Measurements from ENCODE around the gene YPEL2.
"Not testable (repeated sequence)": the region's sequence is repeated elsewhere in the genome, so short reads cannot be mapped to it uniquely, and the experiment has no call there.

The YPEL2 gene

DNA sequence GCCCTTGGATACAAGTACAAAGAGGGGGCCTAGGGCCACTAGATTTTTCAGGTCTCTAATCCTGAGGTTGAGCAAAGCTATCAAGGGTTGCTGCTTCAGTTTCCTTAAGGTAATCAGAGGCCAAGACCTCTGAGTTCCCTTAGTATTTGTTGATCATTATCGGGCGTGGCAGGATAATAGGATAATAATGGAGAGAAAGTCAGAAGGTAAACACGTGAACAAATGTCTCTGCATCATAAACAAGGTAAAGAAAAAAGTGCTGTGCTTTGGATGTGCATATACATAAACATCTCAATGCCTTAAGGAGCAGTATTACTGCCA is 41.5 kb upstream of the YPEL2 start:
- no peak overlapping the region for H3K4me2 ChIP-seq (ENCODE audit: insufficient read depth, low read length, poor library complexity, severe bottlenecking)
- no peaks in the 10 kb centered on the region for H3K9me3 ChIP-seq (replicated peaks in 1 of 2; ENCODE audit: control insufficient read depth in 2 of 2, insufficient read depth in 1 of 2, low read depth in 1 of 2, low read length in 2 of 2)
- no peak overlapping the region for H2BK12ac ChIP-seq (ENCODE audit: low read length)
- H3K9ac ChIP-seq (ENCODE audit: low read depth, low read length, poor library complexity), result no peak overlapping the region
- no peak overlapping the region for H2BK120ac ChIP-seq (ENCODE audit: low read depth, low read length)
- no peak overlapping the region for H3K4me3 ChIP-seq (ENCODE audit: low read length in 2 of 2)
- WGBS, 2 donors (ENCODE audit: extremely low coverage in 2 of 2, insufficient read length in 2 of 2, insufficient replicate concordance in 1 of 2), result no CpG with 5 or more reads among the region's 3 CpGs
- no peak overlapping the region for H2BK15ac ChIP-seq (ENCODE audit: low read length)
- H3K27ac ChIP-seq (replicated peaks; ENCODE audit: low read length), result no peak overlapping the region
- peaks cover 0 to 1% of the 10 kb centered on the region in 2 donors for H3K4me1 ChIP-seq (ENCODE audit: control insufficient read depth in 2 of 2, insufficient read depth in 1 of 2, low read depth in 1 of 2, low read length in 2 of 2)
- DNase-seq (ENCODE audit: low spot score), result no peak
- no peak overlapping the region for H2AFZ ChIP-seq (ENCODE audit: low read length)
- H3K23ac ChIP-seq (ENCODE audit: low read depth, low read length, poor library complexity), result no peak overlapping the region
- no peak overlapping the region for H4K8ac ChIP-seq (ENCODE audit: low read depth, low read length)
- H2AK5ac ChIP-seq (ENCODE audit: low read depth, low read length), result no peak overlapping the region
- H3K36me3 ChIP-seq (replicated peaks in 1 of 2; ENCODE audit: control insufficient read depth in 2 of 2, insufficient read depth in 2 of 2, low read length in 2 of 2), result no peaks in the 10 kb centered on the region
- no peak overlapping the region for H3K4ac ChIP-seq (ENCODE audit: low read length)
- no peak overlapping the region for H3K18ac ChIP-seq (ENCODE audit: low read length)
- H3K79me1 ChIP-seq (ENCODE audit: low read depth, low read length), result no peaks in the 10 kb centered on the region
- H4K91ac ChIP-seq (ENCODE audit: low read depth, low read length, poor library complexity), result no peak overlapping the region
- H3K14ac ChIP-seq (ENCODE audit: low read length), result no peak overlapping the region
- no peaks in the 10 kb centered on the region for H3K27me3 ChIP-seq (ENCODE audit: control insufficient read depth in 3 of 3, insufficient read depth in 3 of 3, low read depth in 1 of 3, low read length in 3 of 3)
- H2BK5ac ChIP-seq (ENCODE audit: low read length), result no peak overlapping the region

- not testable (repeated sequence) for DNase-seq (ENCODE audit: low spot score); H3K4me2 ChIP-seq (ENCODE audit: insufficient read depth, low read length, poor library complexity, severe bottlenecking); H3K27me3 ChIP-seq (ENCODE audit: control insufficient read depth in 3 of 3, insufficient read depth in 3 of 3, low read depth in 1 of 3, low read length in 3 of 3); H2AK5ac ChIP-seq (ENCODE audit: low read depth, low read length); H3K4me1 ChIP-seq (ENCODE audit: control insufficient read depth in 2 of 2, insufficient read depth in 1 of 2, low read depth in 1 of 2, low read length in 2 of 2); H3K27ac ChIP-seq (replicated peaks; ENCODE audit: low read length); H4K91ac ChIP-seq (ENCODE audit: low read depth, low read length, poor library complexity); H3K9me3 ChIP-seq (replicated peaks in 1 of 2; ENCODE audit: control insufficient read depth in 2 of 2, insufficient read depth in 1 of 2, low read depth in 1 of 2, low read length in 2 of 2); H4K8ac ChIP-seq (ENCODE audit: low read depth, low read length); H2BK120ac ChIP-seq (ENCODE audit: low read depth, low read length); H3K23ac ChIP-seq (ENCODE audit: low read depth, low read length, poor library complexity); H3K9ac ChIP-seq (ENCODE audit: low read depth, low read length, poor library complexity); H3K14ac ChIP-seq (ENCODE audit: low read length); H2BK5ac ChIP-seq (ENCODE audit: low read length); H3K36me3 ChIP-seq (replicated peaks in 1 of 2; ENCODE audit: control insufficient read depth in 2 of 2, insufficient read depth in 2 of 2, low read length in 2 of 2); H3K4me3 ChIP-seq (ENCODE audit: low read length in 2 of 2); H3K4ac ChIP-seq (ENCODE audit: low read length); H3K18ac ChIP-seq (ENCODE audit: low read length); H2BK15ac ChIP-seq (ENCODE audit: low read length); H3K79me1 ChIP-seq (ENCODE audit: low read depth, low read length); H2BK12ac ChIP-seq (ENCODE audit: low read length)
- no CpG with 5 or more reads among the region's 12 CpGs for WGBS, 2 donors (ENCODE audit: extremely low coverage in 2 of 2, insufficient read length in 2 of 2, insufficient replicate concordance in 1 of 2)
- H2AFZ ChIP-seq (ENCODE audit: low read length), result peak overlapping the region; percentile 71
Measured at GRCh38 chr17:59290302-59290998, 41.0 kb upstream of the YPEL2 start.

DNA sequence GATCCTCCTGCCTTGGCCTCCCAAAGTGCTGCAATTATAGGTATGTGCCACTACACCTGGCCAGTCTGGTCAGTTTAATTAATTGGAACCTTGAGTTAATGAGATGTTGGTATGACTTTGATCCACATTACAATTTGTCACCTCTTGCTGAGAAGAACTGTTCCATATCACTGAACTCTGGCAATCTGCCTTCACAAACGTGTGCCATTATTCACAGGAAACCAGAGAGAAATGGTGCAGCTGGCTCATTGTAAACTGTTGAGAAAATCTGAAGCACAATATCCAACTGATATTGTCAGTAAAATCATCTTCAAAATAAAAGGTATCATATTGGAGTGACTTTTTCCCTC is 39.3 kb upstream of the YPEL2 start:
- no CpG with 5 or more reads among the region's 1 CpG for WGBS, 2 donors (ENCODE audit: extremely low coverage in 2 of 2, insufficient read length in 2 of 2, insufficient replicate concordance in 1 of 2)
- no peak overlapping the region for H3K4me3 ChIP-seq (ENCODE audit: low read length in 2 of 2)
- DNase-seq (ENCODE audit: low spot score), result no peak

DNA sequence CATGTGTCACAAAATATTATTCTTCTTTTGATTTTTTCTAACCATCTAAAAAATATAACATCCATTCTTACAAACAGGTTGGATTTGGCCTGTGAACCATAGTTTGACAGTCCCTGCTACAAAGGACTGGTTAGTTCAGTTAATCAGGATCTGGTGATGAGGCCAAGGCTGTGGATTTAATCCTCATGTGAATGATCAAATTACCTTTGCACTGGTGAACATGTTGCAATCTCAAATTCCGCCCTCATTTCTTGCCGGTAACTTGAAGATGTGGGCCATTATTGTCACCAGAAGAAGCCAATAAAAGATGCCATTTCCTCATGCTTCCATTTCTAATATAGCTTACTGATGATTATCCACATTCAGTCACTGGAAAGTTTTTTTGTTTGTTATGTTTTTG is 35.3 kb upstream of the YPEL2 start:
- WGBS, 2 donors (ENCODE audit: extremely low coverage in 2 of 2, insufficient read length in 2 of 2, insufficient replicate concordance in 1 of 2), result no CpG with 5 or more reads among the region's 2 CpGs
- H3K9me3 ChIP-seq (replicated peaks in 1 of 2; ENCODE audit: control insufficient read depth in 2 of 2, insufficient read depth in 1 of 2, low read depth in 1 of 2, low read length in 2 of 2), result no peaks in the 10 kb centered on the region
- H3K4me1 ChIP-seq (ENCODE audit: control insufficient read depth in 2 of 2, insufficient read depth in 1 of 2, low read depth in 1 of 2, low read length in 2 of 2), result peaks cover 0 to 8% of the 10 kb centered on the region in 2 donors
- H3K23ac ChIP-seq (ENCODE audit: low read depth, low read length, poor library complexity), result no peak overlapping the region
- H3K36me3 ChIP-seq (replicated peaks in 1 of 2; ENCODE audit: control insufficient read depth in 2 of 2, insufficient read depth in 2 of 2, low read length in 2 of 2), result no peaks in the 10 kb centered on the region
- no peak overlapping the region for H2AFZ ChIP-seq (ENCODE audit: low read length)
- no peak overlapping the region for H2BK120ac ChIP-seq (ENCODE audit: low read depth, low read length)
- no peak overlapping the region for H3K4me3 ChIP-seq (ENCODE audit: low read length in 2 of 2)
- no peak overlapping the region for H2AK5ac ChIP-seq (ENCODE audit: low read depth, low read length)
- no peak overlapping the region for H3K27ac ChIP-seq (replicated peaks; ENCODE audit: low read length)
- no peak for DNase-seq (ENCODE audit: low spot score)
- no peak overlapping the region for H3K4me2 ChIP-seq (ENCODE audit: insufficient read depth, low read length, poor library complexity, severe bottlenecking)
- H2BK5ac ChIP-seq (ENCODE audit: low read length), result no peak overlapping the region
- H3K4ac ChIP-seq (ENCODE audit: low read length), result no peak overlapping the region
- H3K18ac ChIP-seq (ENCODE audit: low read length), result no peak overlapping the region
- H3K27me3 ChIP-seq (ENCODE audit: control insufficient read depth in 3 of 3, insufficient read depth in 3 of 3, low read depth in 1 of 3, low read length in 3 of 3), result no peaks in the 10 kb centered on the region
- no peak overlapping the region for H4K8ac ChIP-seq (ENCODE audit: low read depth, low read length)
- no peak overlapping the region for H2BK15ac ChIP-seq (ENCODE audit: low read length)
- no peak overlapping the region for H3K9ac ChIP-seq (ENCODE audit: low read depth, low read length, poor library complexity)
- H2BK12ac ChIP-seq (ENCODE audit: low read length), result no peak overlapping the region
- no peak overlapping the region for H3K14ac ChIP-seq (ENCODE audit: low read length)
- H3K79me1 ChIP-seq (ENCODE audit: low read depth, low read length), result no peaks in the 10 kb centered on the region
- H4K91ac ChIP-seq (ENCODE audit: low read depth, low read length, poor library complexity), result no peak overlapping the region

More for the DNA sequence above, 39.3 kb upstream of the YPEL2 start:
- Histone ChIP-seq H3K79me1 (ENCODE audit: low read depth, low read length) (no peaks in the 10 kb centered on the region), H3K4ac (ENCODE audit: low read length) (no peak overlapping the region), H3K36me3 (replicated peaks in 1 of 2; ENCODE audit: control insufficient read depth in 2 of 2, insufficient read depth in 2 of 2, low read length in 2 of 2) (no peaks in the 10 kb centered on the region), H3K27me3 (ENCODE audit: control insufficient read depth in 3 of 3, insufficient read depth in 3 of 3, low read depth in 1 of 3, low read length in 3 of 3) (no peaks in the 10 kb centered on the region), H3K27ac (replicated peaks; ENCODE audit: low read length) (no peak overlapping the region), H4K91ac (ENCODE audit: low read depth, low read length, poor library complexity) (no peak overlapping the region), H2BK5ac (ENCODE audit: low read length) (no peak overlapping the region), H2AFZ (ENCODE audit: low read length) (no peak overlapping the region), H3K23ac (ENCODE audit: low read depth, low read length, poor library complexity) (no peak overlapping the region), H2AK5ac (ENCODE audit: low read depth, low read length) (no peak overlapping the region), H3K9ac (ENCODE audit: low read depth, low read length, poor library complexity) (no peak overlapping the region), H4K8ac (ENCODE audit: low read depth, low read length) (no peak overlapping the region), H2BK120ac (ENCODE audit: low read depth, low read length) (no peak overlapping the region), H3K18ac (ENCODE audit: low read length) (no peak overlapping the region), H3K4me1 (ENCODE audit: control insufficient read depth in 2 of 2, insufficient read depth in 1 of 2, low read depth in 1 of 2, low read length in 2 of 2) (peaks cover 0 to 8% of the 10 kb centered on the region in 2 donors), H3K9me3 (replicated peaks in 1 of 2; ENCODE audit: control insufficient read depth in 2 of 2, insufficient read depth in 1 of 2, low read depth in 1 of 2, low read length in 2 of 2) (no peaks in the 10 kb centered on the region), H3K14ac (ENCODE audit: low read length) (no peak overlapping the region), H2BK15ac (ENCODE audit: low read length) (no peak overlapping the region), H3K4me2 (ENCODE audit: insufficient read depth, low read length, poor library complexity, severe bottlenecking) (no peak overlapping the region), H2BK12ac (ENCODE audit: low read length) (no peak overlapping the region)
